MV-4-11 (cell line): ENCODE results near the gene MAPK8IP3.
A peak's percentile ranks its signal among the peaks of the same experiment; 100 is the strongest.

Source experiments
- DNase-seq: peaks from one replicate; lab custom pipeline; 2025; lab: John Stamatoyannopoulos, UW

Gene MAPK8IP3, protein sequence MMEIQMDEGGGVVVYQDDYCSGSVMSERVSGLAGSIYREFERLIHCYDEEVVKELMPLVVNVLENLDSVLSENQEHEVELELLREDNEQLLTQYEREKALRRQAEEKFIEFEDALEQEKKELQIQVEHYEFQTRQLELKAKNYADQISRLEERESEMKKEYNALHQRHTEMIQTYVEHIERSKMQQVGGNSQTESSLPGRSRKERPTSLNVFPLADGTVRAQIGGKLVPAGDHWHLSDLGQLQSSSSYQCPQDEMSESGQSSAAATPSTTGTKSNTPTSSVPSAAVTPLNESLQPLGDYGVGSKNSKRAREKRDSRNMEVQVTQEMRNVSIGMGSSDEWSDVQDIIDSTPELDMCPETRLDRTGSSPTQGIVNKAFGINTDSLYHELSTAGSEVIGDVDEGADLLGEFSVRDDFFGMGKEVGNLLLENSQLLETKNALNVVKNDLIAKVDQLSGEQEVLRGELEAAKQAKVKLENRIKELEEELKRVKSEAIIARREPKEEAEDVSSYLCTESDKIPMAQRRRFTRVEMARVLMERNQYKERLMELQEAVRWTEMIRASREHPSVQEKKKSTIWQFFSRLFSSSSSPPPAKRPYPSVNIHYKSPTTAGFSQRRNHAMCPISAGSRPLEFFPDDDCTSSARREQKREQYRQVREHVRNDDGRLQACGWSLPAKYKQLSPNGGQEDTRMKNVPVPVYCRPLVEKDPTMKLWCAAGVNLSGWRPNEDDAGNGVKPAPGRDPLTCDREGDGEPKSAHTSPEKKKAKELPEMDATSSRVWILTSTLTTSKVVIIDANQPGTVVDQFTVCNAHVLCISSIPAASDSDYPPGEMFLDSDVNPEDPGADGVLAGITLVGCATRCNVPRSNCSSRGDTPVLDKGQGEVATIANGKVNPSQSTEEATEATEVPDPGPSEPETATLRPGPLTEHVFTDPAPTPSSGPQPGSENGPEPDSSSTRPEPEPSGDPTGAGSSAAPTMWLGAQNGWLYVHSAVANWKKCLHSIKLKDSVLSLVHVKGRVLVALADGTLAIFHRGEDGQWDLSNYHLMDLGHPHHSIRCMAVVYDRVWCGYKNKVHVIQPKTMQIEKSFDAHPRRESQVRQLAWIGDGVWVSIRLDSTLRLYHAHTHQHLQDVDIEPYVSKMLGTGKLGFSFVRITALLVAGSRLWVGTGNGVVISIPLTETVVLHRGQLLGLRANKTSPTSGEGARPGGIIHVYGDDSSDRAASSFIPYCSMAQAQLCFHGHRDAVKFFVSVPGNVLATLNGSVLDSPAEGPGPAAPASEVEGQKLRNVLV (N-terminal part only)

GRCh38 chr16:1705688-1706385, at the start of gene MAPK8IP3:
Gene MAPK8IP3 (plus strand): TSS chr16:1706195. CDS start chr16:1706340, 145 bp downstream.
- peak; percentile 77 for DNase-seq

- no peak for DNase-seq
These were observed 49.0 kb upstream of the MAPK8IP3 start for GRCh38 chr16:1656808-1657617.

- no peak for DNase-seq
These were observed 48.2 kb upstream of the MAPK8IP3 start for GRCh38 chr16:1657841-1658240.

DNA sequence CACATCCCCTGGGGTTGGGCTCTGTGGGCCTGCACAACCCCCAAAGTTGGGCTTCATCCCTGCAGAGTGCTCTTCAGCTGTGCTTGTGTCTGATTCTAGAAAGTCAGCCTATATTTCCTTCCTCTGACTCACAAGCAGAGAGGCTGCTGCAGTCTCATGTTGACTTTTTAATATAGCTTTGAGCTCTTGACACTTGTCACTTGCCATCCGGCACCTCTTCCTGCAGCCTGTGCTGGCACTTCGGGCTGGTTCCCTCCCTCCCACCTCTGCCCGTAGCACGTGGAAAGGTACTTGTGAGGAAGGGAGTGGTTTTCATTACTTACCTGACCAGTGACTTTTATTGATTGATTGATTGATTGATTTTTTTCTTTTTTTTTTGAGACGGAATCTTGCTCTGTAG, 47.0 kb upstream of the MAPK8IP3 start:
- DNase-seq: no peak

GRCh38 chr16:1661826-1662225, 44.2 kb upstream of the MAPK8IP3 start:
- DNase-seq: no peak

DNA sequence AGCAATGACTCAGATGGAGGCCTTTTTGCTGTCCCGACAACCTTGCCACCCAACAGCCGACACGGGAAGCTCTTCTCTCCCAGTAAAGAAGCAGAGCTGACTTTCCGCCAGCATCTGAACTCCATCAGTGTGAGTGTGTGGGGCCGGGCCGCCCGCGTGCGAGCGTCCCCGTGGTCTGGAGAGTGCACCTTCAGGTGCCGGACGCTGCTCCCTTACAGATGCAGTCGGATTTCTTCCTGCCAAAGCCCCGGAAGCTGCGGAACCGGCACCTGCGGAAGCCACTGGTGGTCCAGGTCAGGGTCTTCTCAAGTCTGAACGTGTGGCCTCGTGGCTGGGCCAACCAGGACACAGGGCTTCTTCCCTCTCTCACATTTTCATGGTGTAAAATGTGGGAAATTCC, 43.5 kb upstream of the MAPK8IP3 start:
- no peak for DNase-seq

DNA sequence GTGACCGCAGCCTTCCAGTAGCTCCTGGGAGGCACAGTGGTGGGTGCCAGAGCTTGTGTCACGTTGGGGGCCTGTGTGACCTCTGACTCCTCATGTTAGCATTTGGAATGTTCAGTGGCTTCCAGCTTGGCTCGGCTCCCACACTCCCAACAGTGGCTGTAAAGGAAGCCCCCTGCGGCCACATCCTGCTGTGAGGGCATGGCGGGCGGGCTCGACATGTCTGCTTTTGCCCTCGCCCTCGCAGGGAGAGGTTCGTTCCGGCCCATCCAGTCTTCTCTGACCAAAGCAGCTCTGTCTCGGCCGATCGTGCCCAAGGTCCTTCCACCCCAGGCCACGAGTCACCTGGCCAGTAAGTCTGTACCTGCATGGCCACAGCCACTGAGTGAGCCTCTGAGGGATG, 40.2 kb upstream of the MAPK8IP3 start:
- no peak for DNase-seq

DNA sequence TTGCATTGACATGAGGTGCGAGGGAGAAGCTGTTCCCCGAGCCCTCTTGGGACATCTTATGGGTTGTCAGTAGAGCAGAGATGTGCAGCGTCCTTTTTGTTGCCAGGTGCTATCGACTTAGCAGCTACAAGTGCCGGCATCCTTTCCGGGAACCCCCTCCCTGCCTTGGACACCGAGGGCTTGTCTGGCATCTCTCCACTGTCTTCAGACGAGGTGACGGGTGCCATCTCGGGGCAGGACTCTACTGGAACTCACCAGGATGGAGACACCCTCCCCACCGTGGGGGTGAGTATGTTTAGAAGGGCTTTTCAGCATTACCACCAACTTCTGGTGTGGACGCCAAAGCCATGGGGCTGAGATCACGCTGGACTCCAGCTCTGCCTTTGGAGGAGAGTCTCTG, 39.7 kb upstream of the MAPK8IP3 start:
- no peak for DNase-seq

- DNase-seq: no peak
These were observed 38.7 kb upstream of the MAPK8IP3 start for GRCh38 chr16:1667271-1667670.

DNA sequence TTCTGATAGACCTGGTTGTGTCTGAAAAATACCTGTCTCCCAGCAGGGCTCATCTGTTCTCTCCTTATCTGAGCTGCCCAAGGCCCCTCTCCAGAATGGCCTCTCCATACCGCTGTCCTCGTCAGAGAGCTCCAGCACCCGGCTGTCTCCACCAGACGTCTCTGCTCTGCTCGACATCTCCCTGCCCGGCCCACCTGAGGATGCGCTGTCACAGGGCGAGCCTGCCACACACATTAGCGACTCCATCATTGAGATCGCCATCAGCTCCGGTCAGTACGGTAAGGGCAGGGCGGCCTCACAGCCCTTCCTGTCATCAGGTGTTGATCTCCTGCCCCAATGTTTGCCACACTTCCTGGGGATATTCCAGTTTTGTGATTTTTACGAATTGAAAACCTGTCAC, 38.1 kb upstream of the MAPK8IP3 start:
- DNase-seq: no peak

- no peak for DNase-seq
These were observed 37.2 kb upstream of the MAPK8IP3 start for GRCh38 chr16:1668612-1669319.

GRCh38 chr16:1669698-1670097, 36.3 kb upstream of the MAPK8IP3 start:
- no peak for DNase-seq

GRCh38 chr16:1670371-1670770, 35.6 kb upstream of the MAPK8IP3 start:
- no peak for DNase-seq

GRCh38 chr16:1670866-1671265, 35.1 kb upstream of the MAPK8IP3 start:
- no peak for DNase-seq

- no peak for DNase-seq
These were observed 32.4 kb upstream of the MAPK8IP3 start for GRCh38 chr16:1673424-1674151.

- DNase-seq: no peak
These were observed 31.7 kb upstream of the MAPK8IP3 start for GRCh38 chr16:1674306-1674705.

DNA sequence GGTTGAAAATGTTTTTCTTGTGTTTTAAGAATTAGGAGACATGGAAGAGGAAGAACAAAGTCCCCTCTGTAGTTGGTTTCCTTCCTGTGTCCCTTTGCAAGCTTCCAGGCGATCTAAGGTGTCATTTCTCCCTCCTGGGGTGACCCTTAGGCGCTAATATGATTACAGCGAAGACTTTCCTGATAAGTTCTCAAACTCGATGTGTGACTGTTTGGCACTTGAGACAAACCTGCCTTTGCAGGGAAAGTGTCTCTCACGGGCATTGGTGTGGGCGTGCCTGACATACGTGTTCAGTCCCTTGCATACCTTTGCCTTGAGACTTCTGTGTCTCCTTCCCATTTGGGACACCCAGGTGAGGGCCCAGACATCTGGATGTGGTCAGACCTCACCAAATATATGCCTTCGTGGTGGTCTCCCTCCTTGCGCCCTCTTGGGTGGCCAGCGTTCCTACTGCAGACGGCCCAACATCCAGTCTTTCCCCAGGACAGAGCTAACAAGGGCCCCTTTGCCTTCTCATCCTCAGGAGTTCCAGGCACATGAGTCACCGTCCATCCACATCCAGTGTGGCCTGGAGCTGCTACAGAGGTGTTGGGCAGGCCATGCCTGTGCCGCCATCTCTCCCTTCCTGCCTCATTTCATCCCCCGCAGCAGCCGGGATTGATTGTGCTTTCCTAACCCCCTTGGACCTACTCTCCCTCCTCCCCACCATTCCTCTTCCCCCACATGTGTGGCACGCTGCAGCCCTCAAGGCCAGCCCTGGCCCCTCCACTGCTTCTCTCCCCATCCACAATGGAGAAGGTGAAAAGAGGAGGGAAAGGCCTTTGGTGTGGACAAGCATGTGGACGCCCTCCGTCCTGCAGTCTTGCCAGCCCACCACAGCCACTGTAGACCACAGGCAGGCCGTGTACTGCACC, 31.0 kb upstream of the MAPK8IP3 start:
- DNase-seq: no peak

- no peak for DNase-seq
These were observed 29.3 kb upstream of the MAPK8IP3 start for GRCh38 chr16:1676661-1677060.
